Hepatocyte (in vitro differentiated cells): ENCODE measurements around the gene PEMT. TPM values are rescaled to one million over a fixed set of nuclear protein-coding genes. Genes with fewer than 3 reads are reported as not detected.
A peak's percentile ranks its signal among the peaks of the same experiment; 100 is the strongest.

Source experiments
- DNase-seq: peaks from one replicate; pipeline ENCODE4 v3.0.0-alpha.2; 2016; ENCODE audit warnings: low spot score
- H2AFZ ChIP-seq: fragments of 200-600 bp; sonication (generic); 2 replicates; pipeline ENCODE4 v1.6.0; 2016; ENCODE audit warnings: antibody characterized with exemption, mild to moderate bottlenecking
- H3K27ac ChIP-seq: fragments of 200-600 bp; sonication (generic); 2 replicates; pipeline ENCODE4 v1.5.1; 2016; ENCODE audit warnings: mild to moderate bottlenecking
- H3K27me3 ChIP-seq: fragments of 200-600 bp; sonication (generic); 2 replicates; pipeline ENCODE4 v1.6.1; 2016
- H3K36me3 ChIP-seq: fragments of 200-600 bp; sonication (generic); replicated peaks from 2 replicates; pipeline ENCODE4 v1.5.1; 2016; ENCODE audit warnings: low read depth; ENCODE audit not compliant: insufficient read depth
- H3K4me1 ChIP-seq: fragments of 200-600 bp; sonication (generic); 2 replicates; pipeline ENCODE4 v1.5.1; 2016; ENCODE audit warnings: mild to moderate bottlenecking, moderate library complexity; ENCODE audit not compliant: insufficient read depth
- H3K4me2 ChIP-seq: fragments of 200-600 bp; sonication (generic); 2 replicates; pipeline ENCODE4 v1.6.0; 2016
- H3K4me3 ChIP-seq: fragments of 200-600 bp; sonication (generic); 2 replicates; pipeline ENCODE4 v1.5.1; 2016; ENCODE audit warnings: mild to moderate bottlenecking
- H3K79me2 ChIP-seq: fragments of 200-600 bp; sonication (generic); 2 replicates; pipeline ENCODE4 v1.6.0; 2017; ENCODE audit warnings: mild to moderate bottlenecking
- H3K9me2 ChIP-seq: fragments of 200-600 bp; sonication (generic); replicated peaks from 2 replicates; pipeline ENCODE4 v1.6.0; 2017; ENCODE audit warnings: mild to moderate bottlenecking; ENCODE audit not compliant: insufficient read depth
- H3K9me3 ChIP-seq: fragments of 200-600 bp; sonication (generic); 2 replicates; pipeline ENCODE4 v1.5.1; 2016; ENCODE audit warnings: low read depth, mild to moderate bottlenecking
- H4K20me1 ChIP-seq: fragments of 200-600 bp; sonication (generic); 2 replicates; pipeline ENCODE4 v1.6.0; 2016; ENCODE audit warnings: mild to moderate bottlenecking; ENCODE audit not compliant: insufficient read depth, poor library complexity, severe bottlenecking
- CTCF ChIP-seq: fragments of 200-600 bp; sonication (generic); IDR thresholded peaks from 2 replicates; pipeline ENCODE4 v1.5.1; 2016; ENCODE audit warnings: antibody characterized with exemption, mild to moderate bottlenecking; ENCODE audit not compliant: poor library complexity
- EZH2 ChIP-seq: fragments of 200-600 bp; sonication (generic); IDR thresholded peaks from 2 replicates; pipeline ENCODE4 v1.6.1; 2016; ENCODE audit warnings: antibody characterized with exemption, mild to moderate bottlenecking, borderline replicate concordance
- EZH2phosphoT487 ChIP-seq: fragments of 200-600 bp; sonication (generic); IDR thresholded peaks from one replicate; pipeline ENCODE4 v1.6.1; 2018; ENCODE audit warnings: antibody characterized with exemption, mild to moderate bottlenecking, low read depth, moderate library complexity; ENCODE audit not compliant: unreplicated experiment, severe bottlenecking
- WGBS: methylation state at CpG from one replicate; pipeline ENCODE4 v1.1.6; 2016; ENCODE audit warnings: low lambda C conversion rate; ENCODE audit errors: missing lambda C conversion rate; 5-methylcytosine and 5-hydroxymethylcytosine counted together
- polyA plus RNA-seq: library from polyadenylated mRNA; unstranded; fragments of >200 nt; fragmentation: Nextera tagmentation; extraction: Ambion mirVana; gene quantifications from 2 replicates; pipeline ENCODE4 v1.2.1, GENCODE V29; 2016
- total RNA-seq: library from RNA; depleted of rRNA; stranded (reverse); fragments of >200 nt; gene quantifications from 2 replicates; pipeline ENCODE4 v1.2.3, GENCODE V29; 2014

PEMT gene
- total and polyA plus RNA-seq, 2 experiments from 2014 or later, result 50.1 to 70.4 TPM

DNA sequence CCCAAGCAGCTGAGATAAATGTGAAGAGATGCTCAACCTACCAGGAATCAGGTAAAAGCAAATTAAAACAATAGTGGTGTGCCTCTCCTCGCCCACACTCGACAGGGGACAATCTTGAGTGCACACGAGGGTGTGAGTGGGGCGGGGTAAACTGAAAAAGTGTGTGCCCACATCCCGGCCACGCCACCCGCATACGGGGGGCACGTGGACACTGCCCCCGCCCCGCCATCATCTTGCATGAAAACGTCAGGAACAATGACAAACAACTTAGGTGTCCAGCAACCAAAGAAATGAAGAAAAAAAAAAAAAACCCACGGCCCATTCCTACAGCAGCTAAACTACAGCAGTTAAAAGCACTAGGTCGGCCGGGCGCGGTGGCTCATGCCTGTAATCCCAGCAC is 14.1 kb downstream of the PEMT start:
- H3K4me3 ChIP-seq, result no peak overlapping the region
- no peaks in the 10 kb centered on the region for H3K79me2 ChIP-seq
- no peak overlapping the region for H2AFZ ChIP-seq
- no peaks in the 10 kb centered on the region for H4K20me1 ChIP-seq
- H3K4me2 ChIP-seq, result no peak overlapping the region
- H3K27me3 ChIP-seq, result no peaks in the 10 kb centered on the region
- DNase-seq, result no peak
- H3K4me1 ChIP-seq, result peaks cover 42% of the 10 kb centered on the region
- no peaks in the 10 kb centered on the region for H3K9me2 ChIP-seq
- no peak for TF ChIP-seq EZH2phosphoT487
- no peak for TF ChIP-seq CTCF
- TF ChIP-seq EZH2, result no peak
- peak overlapping the region; percentile 71 for H3K27ac ChIP-seq
- no peaks in the 10 kb centered on the region for H3K36me3 ChIP-seq
- 85% methylated on average over 16 of the region's 17 CpGs for WGBS
- no peaks in the 10 kb centered on the region for H3K9me3 ChIP-seq

DNA sequence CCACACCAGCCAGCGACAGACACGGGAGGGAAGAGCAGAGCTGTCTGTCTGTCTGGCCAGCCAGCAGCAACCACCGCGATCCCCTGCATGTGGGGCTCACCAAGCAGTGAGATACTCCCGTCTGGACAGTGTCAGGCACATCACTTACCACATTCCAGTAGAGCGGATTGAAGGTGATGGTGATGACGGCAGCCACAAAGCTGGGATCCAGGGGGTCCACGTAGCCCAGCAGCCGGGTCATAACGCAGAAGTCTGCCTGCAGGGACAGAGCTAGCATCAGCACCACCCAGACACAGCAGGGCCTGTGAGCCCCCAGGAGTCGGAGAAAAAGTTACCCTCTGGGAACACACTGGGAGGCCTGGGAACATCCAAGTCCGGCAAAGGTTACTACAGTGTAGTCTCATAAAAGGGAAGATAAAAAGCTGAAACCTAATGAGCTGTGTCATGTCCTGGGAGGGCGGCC is 14.7 kb downstream of the PEMT start:
- DNase-seq, result no peak
- no peak for TF ChIP-seq EZH2
- TF ChIP-seq CTCF, result no peak
- no peak for TF ChIP-seq EZH2phosphoT487
- H3K4me2 ChIP-seq, result peak overlapping the region; percentile 24

DNA sequence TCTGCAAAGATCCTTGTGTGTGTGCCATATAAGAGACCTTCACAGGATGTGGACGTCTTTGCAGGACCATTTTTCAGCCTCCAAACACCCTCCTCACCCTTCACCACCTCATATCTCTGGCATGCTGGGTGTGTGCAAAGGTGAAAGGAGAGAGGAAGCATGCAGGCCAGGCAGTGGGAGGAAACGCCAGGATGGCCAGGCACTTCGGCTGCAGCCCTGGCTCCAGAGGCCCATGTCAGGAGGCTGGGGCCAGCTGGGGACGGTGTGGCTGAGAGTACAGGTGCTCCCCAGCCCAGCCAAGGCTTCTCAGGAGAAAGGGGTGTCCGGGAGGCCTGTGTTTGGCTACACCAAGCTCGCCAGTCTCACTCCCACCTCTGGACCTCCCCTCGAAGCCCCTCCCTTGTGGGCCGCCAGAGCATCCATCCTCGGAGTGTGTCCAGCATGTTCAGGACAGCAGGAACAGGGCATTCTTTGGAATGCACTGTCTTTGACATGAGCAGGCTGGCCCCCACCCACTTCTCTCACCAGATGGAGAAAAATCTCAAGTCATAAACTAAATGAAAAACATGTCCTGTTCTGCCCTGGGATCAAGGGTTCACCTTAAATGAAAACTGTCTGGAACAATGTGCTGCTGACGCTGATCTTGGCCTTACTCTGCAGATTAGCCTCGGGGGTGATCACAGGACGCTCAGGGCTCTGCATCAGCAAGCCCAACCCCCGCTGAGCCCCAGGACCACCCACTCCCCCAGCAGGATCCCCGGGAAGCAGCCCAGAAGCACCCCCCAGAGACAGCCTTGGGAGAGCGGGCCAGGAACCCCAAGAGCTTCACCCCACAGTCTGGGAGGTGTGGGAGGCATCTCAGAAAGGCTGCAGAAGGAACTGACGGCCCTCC is 15.9 kb downstream of the PEMT start:
- DNase-seq, result no peak
- Histone ChIP-seq H3K9me2 (no peaks in the 10 kb centered on the region), H3K9me3 (no peaks in the 10 kb centered on the region), H4K20me1 (no peaks in the 10 kb centered on the region), H2AFZ (no peak overlapping the region), H3K27ac (peak overlapping the region; percentile 71), H3K36me3 (no peaks in the 10 kb centered on the region), H3K27me3 (no peaks in the 10 kb centered on the region), H3K4me1 (peaks cover 37% of the 10 kb centered on the region), H3K4me3 (no peak overlapping the region), H3K4me2 (peak overlapping the region; percentile 24), H3K79me2 (no peaks in the 10 kb centered on the region)
- no peak for TF ChIP-seq CTCF
- TF ChIP-seq EZH2, result no peak
- TF ChIP-seq EZH2phosphoT487, result no peak
- WGBS, result 48% methylated on average over 16 of the region's 16 CpGs

More for the DNA sequence above, 14.7 kb downstream of the PEMT start:
- H3K4me1 ChIP-seq, result peaks cover 40% of the 10 kb centered on the region
- no peak overlapping the region for H2AFZ ChIP-seq
- H3K79me2 ChIP-seq, result no peaks in the 10 kb centered on the region
- H3K9me2 ChIP-seq, result no peaks in the 10 kb centered on the region
- H3K27me3 ChIP-seq, result no peaks in the 10 kb centered on the region
- H4K20me1 ChIP-seq, result no peaks in the 10 kb centered on the region
- WGBS, result 45% methylated on average over 13 of the region's 13 CpGs
- peak overlapping the region; percentile 71 for H3K27ac ChIP-seq
- H3K4me3 ChIP-seq, result no peak overlapping the region
- no peaks in the 10 kb centered on the region for H3K9me3 ChIP-seq
- H3K36me3 ChIP-seq, result no peaks in the 10 kb centered on the region
